ENCODE data around the gene SRPRA. TPM values are rescaled to one million over a fixed set of nuclear protein-coding genes. Genes with fewer than 3 reads are reported as not detected.

Gene SRPRA
- total and polyA plus RNA-seq, 2 donors (not counting 3 experiments of a cell fraction or from before 2014, with no cell fraction given): 104 to 116 TPM

DNA sequence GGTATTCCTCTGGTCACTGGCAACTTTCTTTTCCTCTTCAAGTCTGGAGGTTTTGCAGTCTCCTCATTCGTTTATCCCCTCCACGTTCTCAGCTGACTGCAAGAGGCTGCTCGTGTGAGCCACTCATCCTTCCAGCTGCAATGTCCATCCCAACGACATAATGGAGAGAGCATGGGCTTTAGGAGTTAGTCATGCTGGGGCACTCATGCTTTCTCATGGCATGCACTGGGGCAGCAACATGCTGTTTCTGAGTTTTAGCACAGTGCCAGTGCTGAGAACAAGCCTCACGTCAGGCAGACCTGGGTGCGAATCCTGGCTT is 42.3 kb upstream of the SRPRA start:
- no TSS peak for BruUV-seq (replicated peaks)
- Histone ChIP-seq H3K4me2 (ENCODE audit: insufficient read depth, low read length) (no peak overlapping the region), H3K79me2 (ENCODE audit: control insufficient read depth, insufficient read depth, low read length) (no peaks in the 10 kb centered on the region), H3K27me3 (ENCODE audit: control insufficient read depth in 2 of 2, insufficient read depth in 2 of 2, low read length in 2 of 2) (no peaks in the 10 kb centered on the region), H3K9ac (replicated peaks; ENCODE audit: extremely low read depth, insufficient read depth, low read length) (no peak overlapping the region), H3K9me1 (replicated peaks; ENCODE audit: control insufficient read depth, extremely low read depth, insufficient read depth, low read length) (no peaks in the 10 kb centered on the region), H3K9me3 (replicated peaks; ENCODE audit: control insufficient read depth, insufficient read depth, low read length) (no peaks in the 10 kb centered on the region), H3K27ac (ENCODE audit: insufficient read depth, low read depth, low read length) (no peak overlapping the region), H4K20me1 (replicated peaks; ENCODE audit: control insufficient read depth, extremely low read depth, insufficient read depth, low read length) (no peaks in the 10 kb centered on the region), H3K4me3 (replicated peaks in 1 of 3; ENCODE audit: insufficient read depth in 1 of 3, low read depth in 1 of 3, low read length in 3 of 3) (no peak overlapping the region), H3K4me1 (ENCODE audit: control insufficient read depth, extremely low read depth, insufficient read depth, low read length) (no peaks in the 10 kb centered on the region), H3K36me3 (ENCODE audit: control insufficient read depth in 2 of 2, extremely low read depth in 1 of 2, insufficient read depth in 2 of 2, low read length in 2 of 2) (no peaks in the 10 kb centered on the region), H2AFZ (ENCODE audit: low read depth, low read length) (no peak overlapping the region)
- ChIA-PET POLR2A (interaction anchor here (0.9 to 1.2 kb wide), 4 partner anchors 12 to 170 kb away, joined by 3 to 4 read pairs (median 3); no protein-coding TSS in a partner anchor), CTCF (interaction anchor here (0.6 to 10.7 kb wide), 31 partner anchors 8 to 680 kb away, joined by 3 to 437 read pairs (median 7); partner anchors contain the start of gene ST3GAL4)
- FAIRE-seq (no peak), DNase-seq (ENCODE audit: low read depth, low spot score) (no peak)
- dilution Hi-C loops (cut with MboI; ENCODE audit: extremely low pct_ligation_motif_present, low sequenced_read_pairs): no loop called here
- TF ChIP-seq MAX (IDR thresholded peaks at IDR 0.05; ENCODE audit: insufficient read depth, insufficient read length) (no peak), CTCF (IDR thresholded peaks at IDR 0.05; ENCODE audit: extremely low read depth in 1 of 2, insufficient read depth in 1 of 2, low read depth in 1 of 2, low read length in 2 of 2) (no peak), EZH2 (IDR thresholded peaks at IDR 0.05; ENCODE audit: borderline replicate concordance, low read depth, low read length, severe bottlenecking) (no peak), POLR2AphosphoS5 (IDR thresholded peaks at IDR 0.05; ENCODE audit: insufficient read depth, low read depth, low read length) (no peak), FOS (IDR thresholded peaks at IDR 0.05; ENCODE audit: borderline replicate concordance, insufficient read depth, low read length) (no peak), JUN (IDR thresholded peaks at IDR 0.05; ENCODE audit: borderline replicate concordance, insufficient read depth, insufficient read length, low read depth) (no peak), GATA2 (IDR thresholded peaks at IDR 0.05; ENCODE audit: insufficient read depth, insufficient read length, low read depth, low read length) (no peak), POLR2A (IDR thresholded peaks at IDR 0.05; ENCODE audit: low read depth, low read length) (no peak), MYC (IDR thresholded peaks at IDR 0.05; ENCODE audit: low read depth, low read length) (no peak)
- intact Hi-C loops (cut with micrococcal nuclease): loop anchor here (1.0 to 5.0 kb wide), 9 partner anchors 25 to 679 kb away; partner anchors contain the start of gene ST3GAL4
